Effector memory CD8-positive, alpha-beta T cell (primary cell): ENCODE data around the gene ARHGDIA.
"Not testable (repeated sequence)": the region's sequence is repeated elsewhere in the genome, so short reads cannot be mapped to it uniquely, and the experiment has no call there.

Experiments
- ATAC-seq: fragments of 150-1000 bp; cut with Tn5 transposase; replicated peaks from 2 replicates; pipeline ENCODE4 v1.10.0; 2021; ENCODE audit warnings: mild to moderate bottlenecking, moderate library complexity
- DNase-seq, 3 experiments: peaks; one replicate each; pipeline ENCODE4 v3.0.0; 2021
- H3K27ac Mint-ChIP-seq, 2 donors: one replicate each; pipeline ENCODE4 v1.8.0; 2022; ENCODE audit warnings: mild to moderate bottlenecking in 2 of 2, mixed read lengths in 2 of 2, moderate library complexity in 2 of 2
- H3K27me3 Mint-ChIP-seq, 2 donors: one replicate each; pipeline ENCODE4 v1.8.0; 2022; ENCODE audit warnings: mixed read lengths in 2 of 2
- H3K36me3 Mint-ChIP-seq: one replicate; pipeline ENCODE4 v1.8.0; 2022; ENCODE audit warnings: mild to moderate bottlenecking, moderate library complexity, mixed read lengths; ENCODE audit not compliant: insufficient read depth
- H3K4me1 Mint-ChIP-seq, 2 donors: one replicate each; pipeline ENCODE4 v1.8.0; 2022; ENCODE audit warnings: low read depth in 2 of 2, mixed read lengths in 2 of 2
- H3K4me3 Mint-ChIP-seq, 2 donors: one replicate each; pipeline ENCODE4 v1.8.0; 2022; ENCODE audit warnings: mild to moderate bottlenecking in 2 of 2, mixed read lengths in 2 of 2, moderate library complexity in 2 of 2
- H3K9me3 Mint-ChIP-seq, 2 donors: one replicate each; pipeline ENCODE4 v1.8.0; 2022; ENCODE audit warnings: mixed read lengths in 2 of 2
- total RNA-seq, 9 experiments: gene quantifications; one replicate each; lab custom pipeline; 2026; lab: John Stamatoyannopoulos, UW

Gene ARHGDIA
- 198 to 298 (median 267) reads per million in 9 experiments for total RNA-seq

- H3K4me3 Mint-ChIP-seq: peak within 1 kb of the TSS; percentile 81 to 86
- no peak for DNase-seq
- peak; percentile 72 for ATAC-seq
- peak within 1 kb of the TSS; percentile 93 to 97 for H3K27ac Mint-ChIP-seq
- H3K9me3 Mint-ChIP-seq: no peaks in the 10 kb centered on the region
- H3K4me1 Mint-ChIP-seq: peaks cover 19 to 25% of the 10 kb centered on the region in 2 donors
- H3K27me3 Mint-ChIP-seq: no peaks in the 10 kb centered on the region
- H3K36me3 Mint-ChIP-seq: peaks cover 65% of the 10 kb centered on the region
These were observed at the start of gene ARHGDIA for GRCh38 chr17:81870981-81871386. TSS of gene ARHGDIA (minus strand) at chr17:81871337. CDS start at chr17:81869930, 1,407 bp downstream.

- Mint-ChIP-seq H3K4me3 (peak overlapping the region in 1 of 2 donors; percentile 85), H3K27me3 (no peaks in the 10 kb centered on the region), H3K36me3 (peaks cover 44% of the 10 kb centered on the region), H3K4me1 (peaks cover 16 to 20% of the 10 kb centered on the region in 2 donors), H3K27ac (peak overlapping the region in 1 of 2 donors; percentile 38), H3K9me3 (no peaks in the 10 kb centered on the region)
- no peak for ATAC-seq
- DNase-seq: no peak
These were observed 47.9 kb upstream of the ARHGDIA start for GRCh38 chr17:81918832-81919545.

GRCh38 chr17:81918333-81918669, 47.2 kb upstream of the ARHGDIA start:
- not testable (repeated sequence) for H3K9me3 Mint-ChIP-seq, H3K27me3 Mint-ChIP-seq, DNase-seq
- H3K4me3 Mint-ChIP-seq: peak overlapping the region; percentile 85 to 90
- peak; percentile 21 for ATAC-seq
- peak overlapping the region; percentile 86 to 90 for H3K27ac Mint-ChIP-seq
- H3K4me1 Mint-ChIP-seq: peaks cover 16 to 20% of the 10 kb centered on the region in 2 donors
- peaks cover 49% of the 10 kb centered on the region for H3K36me3 Mint-ChIP-seq

GRCh38 chr17:81917565-81918332, 46.6 kb upstream of the ARHGDIA start, which contains the start of gene SIRT7:
TSS of gene SIRT7 (minus strand) at chr17:81918176. CDS start at chr17:81918131, 45 bp downstream.
- Mint-ChIP-seq H3K36me3 (peaks cover 54% of the 10 kb centered on the region), H3K27me3 (no peaks in the 10 kb centered on the region)
- DNase-seq: peak; percentile 65 to 71 (median 69)

GRCh38 chr17:81916234-81917001, 45.3 kb upstream of the ARHGDIA start:
- H3K36me3 Mint-ChIP-seq: peaks cover 63% of the 10 kb centered on the region
- DNase-seq (no peak), ATAC-seq (no peak)
- peak overlapping the region; percentile 85 to 90 for H3K4me3 Mint-ChIP-seq
- peak overlapping the region in 1 of 2 donors; percentile 86 for H3K27ac Mint-ChIP-seq
- no peaks in the 10 kb centered on the region for H3K9me3 Mint-ChIP-seq
- H3K4me1 Mint-ChIP-seq: peaks cover 23 to 24% of the 10 kb centered on the region in 2 donors
- no peaks in the 10 kb centered on the region for H3K27me3 Mint-ChIP-seq

More at GRCh38 chr17:81917565-81918332, 46.6 kb upstream of the ARHGDIA start, which contains the start of gene SIRT7:
- Mint-ChIP-seq H3K4me1 (peaks cover 19 to 20% of the 10 kb centered on the region in 2 donors), H3K9me3 (no peaks in the 10 kb centered on the region), H3K4me3 (peak within 1 kb of the TSS; percentile 85 to 90), H3K27ac (peak within 1 kb of the TSS; percentile 86 to 90)
- ATAC-seq: peak; percentile 91

GRCh38 chr17:81915331-81915730, 44.2 kb upstream of the ARHGDIA start:
- DNase-seq (no peak), ATAC-seq (no peak)
- no peak overlapping the region for H3K27ac Mint-ChIP-seq
- peaks cover 23 to 24% of the 10 kb centered on the region in 2 donors for H3K4me1 Mint-ChIP-seq
- peaks cover 54% of the 10 kb centered on the region for H3K36me3 Mint-ChIP-seq
- H3K9me3 Mint-ChIP-seq: no peaks in the 10 kb centered on the region
- H3K27me3 Mint-ChIP-seq: no peaks in the 10 kb centered on the region
- H3K4me3 Mint-ChIP-seq: peak overlapping the region in 1 of 2 donors; percentile 29

- Mint-ChIP-seq H3K27ac (no peak overlapping the region), H3K4me1 (peaks cover 27% of the 10 kb centered on the region in 2 donors), H3K9me3 (no peaks in the 10 kb centered on the region), H3K4me3 (no peak overlapping the region), H3K36me3 (peaks cover 49% of the 10 kb centered on the region), H3K27me3 (no peaks in the 10 kb centered on the region)
- ATAC-seq (no peak), DNase-seq (no peak)
These were observed 43.1 kb upstream of the ARHGDIA start for GRCh38 chr17:81914103-81914850.

GRCh38 chr17:81913394-81914102, 42.4 kb upstream of the ARHGDIA start:
- Mint-ChIP-seq H3K4me1 (peaks cover 24 to 27% of the 10 kb centered on the region in 2 donors), H3K36me3 (peaks cover 49% of the 10 kb centered on the region), H3K27ac (no peak overlapping the region), H3K27me3 (no peaks in the 10 kb centered on the region), H3K9me3 (no peaks in the 10 kb centered on the region), H3K4me3 (no peak overlapping the region)
- DNase-seq: no peak
- ATAC-seq: no peak

GRCh38 chr17:81912441-81913309, 41.5 kb upstream of the ARHGDIA start:
- no peak for DNase-seq
- ATAC-seq: no peak
- no peaks in the 10 kb centered on the region for H3K9me3 Mint-ChIP-seq
- H3K27me3 Mint-ChIP-seq: no peaks in the 10 kb centered on the region
- H3K36me3 Mint-ChIP-seq: peaks cover 45% of the 10 kb centered on the region
- H3K4me3 Mint-ChIP-seq: peak overlapping the region in 1 of 2 donors; percentile 75
- H3K27ac Mint-ChIP-seq: peak overlapping the region in 1 of 2 donors; percentile 84
- H3K4me1 Mint-ChIP-seq: peaks cover 19 to 22% of the 10 kb centered on the region in 2 donors

- peaks cover 14 to 18% of the 10 kb centered on the region in 2 donors for H3K4me1 Mint-ChIP-seq
- no peaks in the 10 kb centered on the region for H3K9me3 Mint-ChIP-seq
- H3K27me3 Mint-ChIP-seq: no peaks in the 10 kb centered on the region
- DNase-seq (no peak), ATAC-seq (no peak)
- peak overlapping the region in 1 of 2 donors; percentile 84 for H3K27ac Mint-ChIP-seq
- H3K4me3 Mint-ChIP-seq: peak overlapping the region; percentile 75 to 76
- H3K36me3 Mint-ChIP-seq: peaks cover 45% of the 10 kb centered on the region
These were observed 40.8 kb upstream of the ARHGDIA start for GRCh38 chr17:81911969-81912368.

- peak within 1 kb of the TSS in 1 of 2 donors; percentile 84 for H3K27ac Mint-ChIP-seq
- H3K4me1 Mint-ChIP-seq: peaks cover 11 to 15% of the 10 kb centered on the region in 2 donors
- H3K27me3 Mint-ChIP-seq: no peaks in the 10 kb centered on the region
- H3K4me3 Mint-ChIP-seq: peak within 1 kb of the TSS; percentile 75 to 77
- ATAC-seq (peak; percentile 91), DNase-seq (peak; percentile 81 to 90 (median 87))
- no peaks in the 10 kb centered on the region for H3K9me3 Mint-ChIP-seq
- H3K36me3 Mint-ChIP-seq: peaks cover 43% of the 10 kb centered on the region
These were observed 40.3 kb upstream of the ARHGDIA start, which contains the start of gene PCYT2 for GRCh38 chr17:81911277-81911961. TSS of gene PCYT2 (minus strand) at chr17:81911399. CDS start at chr17:81911355, 44 bp downstream.
